DND-41 (cell line): ENCODE measurements around the gene OTULINL.

Experiments
- EZH2 ChIP-seq: IDR thresholded peaks from 3 replicates; pipeline ENCODE4 v1.6.1; 2012; ENCODE audit warnings: borderline replicate concordance, low read depth, mild to moderate bottlenecking, moderate library complexity, low read length, inconsistent platforms; ENCODE audit not compliant: severe bottlenecking
- TF ChIP-seq, protein P1 (sequence below): IDR thresholded peaks from 2 replicates; pipeline ENCODE4 v1.5.1; 2012; ENCODE audit warnings: borderline replicate concordance, low read length, moderate library complexity, mild to moderate bottlenecking; ENCODE audit not compliant: poor library complexity, severe bottlenecking; ENCODE audit errors: extremely low read depth

DNA sequence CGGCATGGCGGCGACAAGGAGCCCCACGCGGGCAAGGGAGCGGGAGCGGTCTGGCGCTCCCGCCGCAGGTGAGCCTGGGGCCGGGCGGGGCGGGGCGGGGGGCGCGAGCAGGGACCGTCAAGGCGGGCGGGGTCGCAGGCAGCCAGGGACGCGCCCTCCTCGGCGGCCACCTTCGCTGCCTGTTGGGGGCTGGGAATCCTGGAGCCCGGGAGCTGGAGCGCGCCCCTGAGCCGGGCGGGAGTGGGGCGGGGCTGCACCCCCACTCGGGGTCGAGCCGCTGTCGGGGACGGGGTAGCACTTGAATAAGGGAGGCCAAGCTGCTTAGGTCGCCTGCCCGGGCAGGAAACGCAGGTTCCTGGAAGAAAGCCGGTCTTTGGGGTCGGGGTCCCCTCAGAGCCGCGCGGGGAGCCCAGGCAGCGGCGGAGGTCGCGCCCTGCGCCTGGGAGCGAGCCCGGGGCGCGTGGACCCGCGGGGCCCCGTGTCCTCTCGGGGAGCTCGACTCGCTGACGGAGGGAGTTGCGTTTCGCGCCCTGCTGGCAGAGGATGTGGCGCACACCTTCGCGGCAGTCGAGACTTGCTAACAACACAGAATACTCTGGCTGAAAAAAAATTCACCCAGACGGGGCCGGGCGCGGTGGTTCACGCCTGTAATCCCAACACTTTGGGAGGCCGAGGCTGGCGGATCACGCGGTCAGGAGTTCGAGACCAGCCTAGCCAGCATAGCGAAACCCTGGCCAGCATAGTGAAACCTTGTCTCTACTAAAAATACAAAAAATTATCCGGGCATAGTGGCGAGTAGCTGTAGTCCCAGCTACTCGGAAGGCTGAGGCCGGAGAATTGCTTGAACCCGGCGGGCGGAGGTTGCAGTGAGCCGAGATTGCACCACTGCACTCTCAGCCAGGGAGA, 552 bp downstream of the OTULINL start:
- TF ChIP-seq EZH2 = no peak
- TF ChIP-seq, protein P1, sequence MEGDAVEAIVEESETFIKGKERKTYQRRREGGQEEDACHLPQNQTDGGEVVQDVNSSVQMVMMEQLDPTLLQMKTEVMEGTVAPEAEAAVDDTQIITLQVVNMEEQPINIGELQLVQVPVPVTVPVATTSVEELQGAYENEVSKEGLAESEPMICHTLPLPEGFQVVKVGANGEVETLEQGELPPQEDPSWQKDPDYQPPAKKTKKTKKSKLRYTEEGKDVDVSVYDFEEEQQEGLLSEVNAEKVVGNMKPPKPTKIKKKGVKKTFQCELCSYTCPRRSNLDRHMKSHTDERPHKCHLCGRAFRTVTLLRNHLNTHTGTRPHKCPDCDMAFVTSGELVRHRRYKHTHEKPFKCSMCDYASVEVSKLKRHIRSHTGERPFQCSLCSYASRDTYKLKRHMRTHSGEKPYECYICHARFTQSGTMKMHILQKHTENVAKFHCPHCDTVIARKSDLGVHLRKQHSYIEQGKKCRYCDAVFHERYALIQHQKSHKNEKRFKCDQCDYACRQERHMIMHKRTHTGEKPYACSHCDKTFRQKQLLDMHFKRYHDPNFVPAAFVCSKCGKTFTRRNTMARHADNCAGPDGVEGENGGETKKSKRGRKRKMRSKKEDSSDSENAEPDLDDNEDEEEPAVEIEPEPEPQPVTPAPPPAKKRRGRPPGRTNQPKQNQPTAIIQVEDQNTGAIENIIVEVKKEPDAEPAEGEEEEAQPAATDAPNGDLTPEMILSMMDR = no peak
